ENCODE measurements around the gene FOXF1. TPM values are rescaled to one million over a fixed set of nuclear protein-coding genes. Genes with fewer than 3 reads are reported as not detected.

FOXF1 gene
- total and polyA plus RNA-seq, 2 donors from 2014 or later: 0.57 to 0.67 TPM

DNA sequence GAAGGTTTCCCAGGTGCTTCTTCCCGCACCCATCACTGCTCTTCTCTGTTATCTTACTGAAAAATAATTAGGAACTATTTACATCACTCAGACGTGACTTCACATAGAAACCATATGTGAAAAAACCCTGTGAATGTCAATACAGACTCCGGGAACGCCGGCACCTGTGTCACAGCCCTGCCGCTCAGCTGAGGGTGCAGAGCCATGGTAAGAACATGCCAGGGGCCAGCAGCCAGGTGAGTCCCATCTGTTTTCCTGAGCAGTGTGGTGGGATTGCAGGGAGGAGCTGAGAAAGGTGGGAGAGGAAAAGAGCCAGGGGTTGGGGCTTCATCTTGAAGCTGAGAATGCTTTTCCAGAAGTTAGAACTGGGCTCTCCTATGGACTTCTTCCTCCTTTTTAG is 13.7 kb downstream of the FOXF1 start:
- Histone ChIP-seq H3K4me1 (ENCODE audit: control insufficient read depth in 2 of 3, insufficient read depth in 2 of 3, low read depth in 1 of 3, low read length in 3 of 3) (peaks cover 0 to 3% (median 0%) of the 10 kb centered on the region in 3 donors), H3K27ac (ENCODE audit: low read depth in 2 of 2, low read length in 2 of 2) (no peak overlapping the region), H3K9ac (ENCODE audit: low read length in 3 of 3) (no peak overlapping the region), H3K27me3 (ENCODE audit: control insufficient read depth, insufficient read depth, low read length) (peaks cover 7% of the 10 kb centered on the region), H3K36me3 (ENCODE audit: control insufficient read depth in 2 of 3, insufficient read depth in 3 of 3, low read length in 3 of 3) (no peaks in the 10 kb centered on the region), H3K9me3 (ENCODE audit: control insufficient read depth in 2 of 3, insufficient read depth in 1 of 3, low read length in 3 of 3) (no peaks in the 10 kb centered on the region), H3K4me3 (ENCODE audit: low read length in 3 of 3) (no peak overlapping the region)
- FAIRE-seq (no peak), DNase-seq (peak in 1 of 5 donors; percentile 19)
- TF ChIP-seq, protein P1, sequence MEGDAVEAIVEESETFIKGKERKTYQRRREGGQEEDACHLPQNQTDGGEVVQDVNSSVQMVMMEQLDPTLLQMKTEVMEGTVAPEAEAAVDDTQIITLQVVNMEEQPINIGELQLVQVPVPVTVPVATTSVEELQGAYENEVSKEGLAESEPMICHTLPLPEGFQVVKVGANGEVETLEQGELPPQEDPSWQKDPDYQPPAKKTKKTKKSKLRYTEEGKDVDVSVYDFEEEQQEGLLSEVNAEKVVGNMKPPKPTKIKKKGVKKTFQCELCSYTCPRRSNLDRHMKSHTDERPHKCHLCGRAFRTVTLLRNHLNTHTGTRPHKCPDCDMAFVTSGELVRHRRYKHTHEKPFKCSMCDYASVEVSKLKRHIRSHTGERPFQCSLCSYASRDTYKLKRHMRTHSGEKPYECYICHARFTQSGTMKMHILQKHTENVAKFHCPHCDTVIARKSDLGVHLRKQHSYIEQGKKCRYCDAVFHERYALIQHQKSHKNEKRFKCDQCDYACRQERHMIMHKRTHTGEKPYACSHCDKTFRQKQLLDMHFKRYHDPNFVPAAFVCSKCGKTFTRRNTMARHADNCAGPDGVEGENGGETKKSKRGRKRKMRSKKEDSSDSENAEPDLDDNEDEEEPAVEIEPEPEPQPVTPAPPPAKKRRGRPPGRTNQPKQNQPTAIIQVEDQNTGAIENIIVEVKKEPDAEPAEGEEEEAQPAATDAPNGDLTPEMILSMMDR (IDR thresholded peaks at IDR 0.05; ENCODE audit: borderline replicate concordance, extremely low read depth, insufficient read depth): no peak
- intact Hi-C loops (cut with DNase I): no loop called here

DNA sequence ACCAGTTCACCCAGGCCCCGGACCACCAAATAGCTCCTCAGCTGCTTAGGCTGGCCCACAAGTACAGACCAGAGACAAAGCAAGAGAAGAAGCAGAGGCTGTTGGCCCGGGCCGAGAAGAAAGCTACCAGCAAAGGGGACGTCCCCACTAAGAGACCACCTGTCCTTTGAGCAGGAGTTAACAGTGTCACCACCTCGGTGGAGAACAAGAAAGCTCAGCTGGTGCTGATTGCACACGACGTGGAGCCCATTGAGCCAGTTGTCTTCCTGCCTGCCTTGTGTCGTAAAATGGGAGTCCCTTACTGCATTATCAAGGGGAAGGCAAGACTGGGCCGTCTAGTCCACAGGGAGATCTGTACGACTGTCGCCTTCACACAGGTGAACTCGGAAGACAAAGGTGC is 15.4 kb downstream of the FOXF1 start:
- no peak for FAIRE-seq
- TF ChIP-seq, protein P1 (IDR thresholded peaks at IDR 0.05; ENCODE audit: borderline replicate concordance, extremely low read depth, insufficient read depth): no peak
- DNase-seq: peak in 1 of 5 donors; percentile 29
- Histone ChIP-seq H3K4me3 (ENCODE audit: low read length in 3 of 3) (no peak overlapping the region), H3K27me3 (ENCODE audit: control insufficient read depth, insufficient read depth, low read length) (peaks cover 5% of the 10 kb centered on the region), H3K9ac (ENCODE audit: low read length in 3 of 3) (no peak overlapping the region), H3K9me3 (ENCODE audit: control insufficient read depth in 2 of 3, insufficient read depth in 1 of 3, low read length in 3 of 3) (no peaks in the 10 kb centered on the region), H3K4me1 (ENCODE audit: control insufficient read depth in 2 of 3, insufficient read depth in 2 of 3, low read depth in 1 of 3, low read length in 3 of 3) (no peaks in the 10 kb centered on the region), H3K27ac (ENCODE audit: low read depth in 2 of 2, low read length in 2 of 2) (no peak overlapping the region), H3K36me3 (ENCODE audit: control insufficient read depth in 2 of 3, insufficient read depth in 3 of 3, low read length in 3 of 3) (no peaks in the 10 kb centered on the region)
- intact Hi-C loops (cut with DNase I): no loop called here

DNA sequence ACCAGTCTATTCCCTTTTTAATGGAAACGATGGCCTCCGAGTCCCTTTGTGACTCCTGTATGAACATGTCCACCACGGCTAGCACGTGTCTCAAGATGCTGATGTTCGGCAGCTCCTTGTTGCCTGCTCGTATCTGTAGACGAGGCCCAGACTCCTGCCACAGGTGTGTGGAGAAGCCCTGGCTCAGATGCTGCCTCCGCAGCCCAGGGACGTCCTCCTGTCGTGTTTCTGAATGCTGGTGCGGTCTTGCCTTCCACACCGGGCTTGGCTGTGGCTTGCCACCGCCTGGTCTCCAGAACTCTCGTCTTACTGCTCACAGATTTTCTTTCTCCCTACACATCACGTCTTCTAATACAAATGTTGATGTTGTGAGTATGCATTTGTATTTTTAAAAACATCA is 17.0 kb downstream of the FOXF1 start:
- no peak overlapping the region for H3K4me3 ChIP-seq (ENCODE audit: low read length in 3 of 3)
- intact Hi-C loops (cut with DNase I): no loop called here
- no peak for FAIRE-seq
- TF ChIP-seq, protein P1 (IDR thresholded peaks at IDR 0.05; ENCODE audit: borderline replicate concordance, extremely low read depth, insufficient read depth): no peak
- no peaks in the 10 kb centered on the region for H3K4me1 ChIP-seq (ENCODE audit: control insufficient read depth in 2 of 3, insufficient read depth in 2 of 3, low read depth in 1 of 3, low read length in 3 of 3)
- H3K36me3 ChIP-seq (ENCODE audit: control insufficient read depth in 2 of 3, insufficient read depth in 3 of 3, low read length in 3 of 3): no peaks in the 10 kb centered on the region
- no peaks in the 10 kb centered on the region for H3K27me3 ChIP-seq (ENCODE audit: control insufficient read depth, insufficient read depth, low read length)
- no peaks in the 10 kb centered on the region for H3K9me3 ChIP-seq (ENCODE audit: control insufficient read depth in 2 of 3, insufficient read depth in 1 of 3, low read length in 3 of 3)
- no peak overlapping the region for H3K9ac ChIP-seq (ENCODE audit: low read length in 3 of 3)
- peak in 1 of 5 donors; percentile 58 for DNase-seq
- H3K27ac ChIP-seq (ENCODE audit: low read depth in 2 of 2, low read length in 2 of 2): no peak overlapping the region

Data from kidney (tissue), 14 donors.